Thymus (tissue), 11 donors: ENCODE results near the gene ZFPM1. TPM values are rescaled to one million over a fixed set of nuclear protein-coding genes. Genes with fewer than 3 reads are reported as not detected.

ENCODE experiments used
- DNase-seq, 9 donors: peaks; one replicate each; pipeline ENCODE4 v3.0.0-alpha.2; 2013; ENCODE audit warnings: low spot score in 9 of 9, low read depth in 6 of 9, missing footprints in 1 of 9
- H3K27ac ChIP-seq, 2 donors: one replicate each; pipeline ENCODE4 v1.5.1; 2013; ENCODE audit warnings: control low read depth in 1 of 2, low read depth in 1 of 2, low read length in 1 of 2, mild to moderate bottlenecking in 1 of 2, moderate library complexity in 1 of 2
- H3K27me3 ChIP-seq, 2 donors: one replicate each; pipeline ENCODE4 v1.5.1; 2013; ENCODE audit warnings: low read length in 1 of 2; ENCODE audit not compliant: control insufficient read depth in 2 of 2, insufficient read depth in 1 of 2
- H3K36me3 ChIP-seq, 2 donors: one replicate each; pipeline ENCODE4 v1.5.1; 2013; ENCODE audit warnings: low read length in 1 of 2, mild to moderate bottlenecking in 1 of 2, moderate library complexity in 1 of 2; ENCODE audit not compliant: control insufficient read depth in 2 of 2, insufficient read depth in 2 of 2
- H3K4me1 ChIP-seq, 2 donors: one replicate each; pipeline ENCODE4 v1.5.1; 2013; ENCODE audit warnings: low read length in 2 of 2; ENCODE audit not compliant: control insufficient read depth in 2 of 2, insufficient read depth in 2 of 2
- H3K4me3 ChIP-seq, 2 donors: one replicate each; pipeline ENCODE4 v1.5.1; 2013; ENCODE audit warnings: low read length in 2 of 2, control low read depth in 1 of 2, mild to moderate bottlenecking in 1 of 2
- H3K9me3 ChIP-seq, 2 donors: one replicate each; pipeline ENCODE4 v1.5.1; 2013; ENCODE audit warnings: low read length in 1 of 2, mild to moderate bottlenecking in 1 of 2; ENCODE audit not compliant: control insufficient read depth in 2 of 2, insufficient read depth in 1 of 2
- WGBS: extraction: QIAGEN DNeasy Blood & Tissue Kit; methylation state at CpG from one replicate; pipeline ENCODE4 v1.1.7; 2013; 5-methylcytosine and 5-hydroxymethylcytosine counted together
- polyA plus RNA-seq: library from polyadenylated mRNA; stranded (reverse); fragments of 200-250 nt; gene quantifications from one replicate; pipeline ENCODE4 v1.2.3, GENCODE V29; 2013
- total RNA-seq: library from RNA; stranded (reverse); fragments of 120-200 nt; gene quantifications from one replicate; pipeline ENCODE4 v1.2.4, GENCODE V29; 2013
- donor health status: healthy.

ZFPM1 gene
- total and polyA plus RNA-seq, 2 donors = 1.6 to 4.2 TPM

- peaks cover 2% of the 10 kb centered on the region in 2 donors for H3K27me3 ChIP-seq
- WGBS = 93% methylated on average over 6 of the region's 6 CpGs
- DNase-seq = no peak
Measured at GRCh38 chr16:88423448-88423850, 29.6 kb upstream of the ZFPM1 start.

DNA sequence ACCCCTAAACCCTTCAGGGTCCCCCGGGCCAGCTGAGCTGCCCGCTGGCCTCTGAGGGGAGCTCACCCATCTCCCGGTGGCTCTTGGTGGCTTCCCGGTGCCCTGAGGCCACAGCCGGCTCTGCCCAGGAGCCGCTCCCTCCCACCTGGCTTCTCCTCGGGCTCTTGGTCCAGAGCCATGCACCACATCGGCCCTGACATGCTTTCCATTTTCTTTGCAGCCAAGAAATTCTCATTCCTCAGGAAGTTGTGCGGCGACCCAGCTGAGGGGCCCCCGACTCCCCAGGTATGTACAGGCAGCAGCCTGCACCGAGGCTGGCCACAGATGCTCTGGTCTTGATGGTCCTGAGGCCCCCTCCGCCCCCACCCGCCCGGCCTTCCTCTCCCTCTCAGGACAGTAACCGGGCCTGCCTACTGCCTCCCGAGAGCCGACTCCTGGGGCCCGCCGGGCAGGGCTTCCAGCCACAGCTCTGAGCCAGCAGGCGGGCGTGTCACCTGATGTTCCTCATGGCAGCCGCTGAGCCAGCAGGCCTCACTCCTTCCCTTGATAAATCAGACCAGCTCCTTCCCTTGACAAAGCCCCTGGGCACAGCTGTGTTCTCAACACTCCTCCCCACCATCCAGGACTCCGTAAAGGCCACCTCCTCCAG is 28.4 kb upstream of the ZFPM1 start:
- peaks cover 7 to 13% of the 10 kb centered on the region in 2 donors for H3K27me3 ChIP-seq
- WGBS = 37% methylated on average over 24 of the region's 24 CpGs
- peak overlapping the region; percentile 8 to 11 for H3K27ac ChIP-seq
- DNase-seq = no peak
- no peaks in the 10 kb centered on the region for H3K9me3 ChIP-seq
- H3K4me1 ChIP-seq = peaks cover 0 to 3% of the 10 kb centered on the region in 2 donors
- H3K4me3 ChIP-seq = no peak overlapping the region
- no peaks in the 10 kb centered on the region for H3K36me3 ChIP-seq

More at GRCh38 chr16:88423448-88423850, 29.6 kb upstream of the ZFPM1 start:
- Histone ChIP-seq H3K27ac (no peak overlapping the region), H3K4me3 (no peak overlapping the region), H3K36me3 (no peaks in the 10 kb centered on the region), H3K4me1 (peaks cover 0 to 3% of the 10 kb centered on the region in 2 donors), H3K9me3 (no peaks in the 10 kb centered on the region)

DNA sequence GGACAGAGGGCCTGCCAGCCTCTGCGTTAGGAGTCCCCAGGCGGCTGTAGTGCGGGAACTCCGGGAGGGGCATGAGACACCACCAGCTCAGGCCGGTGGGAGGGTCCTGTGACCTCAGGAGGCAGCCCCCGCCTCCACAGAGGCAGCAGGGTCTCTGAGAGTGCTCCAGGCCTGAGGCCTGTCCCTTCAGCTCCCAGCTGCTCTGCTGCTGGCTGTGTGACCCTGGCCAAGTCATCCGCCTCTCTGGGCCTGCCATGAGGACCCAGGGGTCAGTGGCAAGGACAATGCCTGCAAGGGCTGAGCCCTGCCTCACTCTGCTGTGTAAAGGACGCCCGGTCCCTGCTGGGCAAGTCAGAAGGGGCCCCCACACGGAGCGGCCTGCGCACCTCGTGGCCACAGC is 27.1 kb upstream of the ZFPM1 start:
- Histone ChIP-seq H3K27ac (no peak overlapping the region), H3K4me3 (no peak overlapping the region), H3K9me3 (peaks cover 0 to 2% of the 10 kb centered on the region in 2 donors), H3K27me3 (peaks cover 16 to 25% of the 10 kb centered on the region in 2 donors), H3K36me3 (no peaks in the 10 kb centered on the region), H3K4me1 (peaks cover 3 to 8% of the 10 kb centered on the region in 2 donors)
- WGBS = 97% methylated on average over 13 of the region's 13 CpGs
- no peak for DNase-seq

- Histone ChIP-seq H3K27ac (no peak overlapping the region), H3K4me1 (peaks cover 6 to 15% of the 10 kb centered on the region in 2 donors), H3K36me3 (no peaks in the 10 kb centered on the region), H3K4me3 (no peak overlapping the region), H3K27me3 (peaks cover 21 to 39% of the 10 kb centered on the region in 2 donors), H3K9me3 (peaks cover 0 to 2% of the 10 kb centered on the region in 2 donors)
- no peak for DNase-seq
- 96% methylated on average over 19 of the region's 19 CpGs for WGBS
Measured at GRCh38 chr16:88427376-88427775, 25.7 kb upstream of the ZFPM1 start.

- Histone ChIP-seq H3K27me3 (peaks cover 21 to 46% of the 10 kb centered on the region in 2 donors), H3K4me3 (no peak overlapping the region), H3K36me3 (no peaks in the 10 kb centered on the region), H3K27ac (no peak overlapping the region), H3K4me1 (peaks cover 6 to 15% of the 10 kb centered on the region in 2 donors), H3K9me3 (peaks cover 0 to 2% of the 10 kb centered on the region in 2 donors)
- DNase-seq = no peak
- WGBS = 95% methylated on average over 19 of the region's 19 CpGs
Measured at GRCh38 chr16:88428156-88428555, 24.9 kb upstream of the ZFPM1 start.

DNA sequence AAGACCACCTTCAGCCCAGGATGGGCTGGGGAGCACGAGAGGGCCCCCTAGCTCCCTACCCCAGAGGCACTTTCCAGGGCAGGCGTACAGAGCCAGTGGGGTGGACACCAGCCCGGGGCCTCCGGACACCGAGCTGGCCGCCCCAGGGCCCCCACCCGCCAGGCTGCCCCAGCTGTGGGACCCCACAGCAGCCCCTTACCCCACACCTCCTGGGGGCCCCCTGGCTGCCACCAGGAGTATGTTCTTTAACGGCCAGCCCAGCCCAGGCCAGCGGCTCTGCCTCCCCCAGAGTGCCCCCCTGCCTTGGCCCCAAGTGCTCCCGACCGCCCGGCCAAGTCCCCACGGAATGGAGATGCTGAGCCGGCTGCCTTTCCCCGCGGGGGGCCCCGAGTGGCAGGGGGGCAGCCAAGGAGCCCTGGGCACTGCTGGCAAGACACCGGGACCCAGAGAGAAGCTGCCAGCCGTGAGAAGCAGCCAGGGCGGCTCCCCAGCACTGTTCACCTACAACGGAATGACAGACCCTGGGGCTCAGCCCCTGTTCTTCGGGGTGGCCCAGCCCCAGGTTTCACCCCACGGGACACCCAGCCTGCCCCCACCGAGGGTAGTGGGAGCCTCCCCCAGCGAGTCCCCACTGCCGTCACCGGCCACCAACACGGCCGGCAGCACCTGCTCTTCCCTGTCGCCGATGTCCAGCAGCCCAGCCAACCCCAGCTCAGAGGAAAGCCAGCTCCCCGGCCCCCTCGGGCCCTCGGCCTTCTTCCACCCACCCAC is 24.3 kb upstream of the ZFPM1 start:
- peaks cover 6 to 15% of the 10 kb centered on the region in 2 donors for H3K4me1 ChIP-seq
- no peaks in the 10 kb centered on the region for H3K36me3 ChIP-seq
- H3K4me3 ChIP-seq = no peak overlapping the region
- WGBS = 93% methylated on average over 34 of the region's 34 CpGs
- DNase-seq = no peak
- peaks cover 0 to 2% of the 10 kb centered on the region in 2 donors for H3K9me3 ChIP-seq
- H3K27me3 ChIP-seq = peaks cover 21 to 50% of the 10 kb centered on the region in 2 donors
- H3K27ac ChIP-seq = no peak overlapping the region

GRCh38 chr16:88429387-88430184 is 23.5 kb upstream of the ZFPM1 start:
- Histone ChIP-seq H3K9me3 (peaks cover 0 to 2% of the 10 kb centered on the region in 2 donors), H3K27me3 (peaks cover 21 to 48% of the 10 kb centered on the region in 2 donors), H3K4me3 (peak overlapping the region; percentile 34 to 66), H3K4me1 (peaks cover 6 to 15% of the 10 kb centered on the region in 2 donors), H3K36me3 (no peaks in the 10 kb centered on the region), H3K27ac (peak overlapping the region in 1 of 2 donors; percentile 42)
- DNase-seq = no peak
- 86% methylated on average over 48 of the region's 48 CpGs for WGBS

DNA sequence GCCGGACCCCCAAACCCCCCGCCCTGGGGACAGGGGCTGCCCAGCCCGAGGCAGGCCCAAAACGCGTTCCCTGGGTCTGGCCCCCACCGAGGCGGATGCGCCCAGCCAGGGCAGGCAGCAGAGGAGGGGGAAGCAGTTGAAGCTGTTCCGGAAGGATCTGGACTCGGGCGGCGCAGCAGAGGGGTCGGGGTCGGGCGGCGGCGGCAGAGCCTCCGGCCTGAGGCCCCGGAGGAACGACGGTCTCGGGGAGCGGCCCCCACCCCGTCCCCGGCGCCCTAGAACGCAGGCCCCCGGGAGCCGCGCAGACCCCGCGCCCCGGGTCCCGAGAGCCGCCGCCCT is 22.9 kb upstream of the ZFPM1 start:
- DNase-seq = no peak
- H3K4me1 ChIP-seq = peaks cover 6 to 15% of the 10 kb centered on the region in 2 donors
- H3K27me3 ChIP-seq = peaks cover 19 to 48% of the 10 kb centered on the region in 2 donors
- peak overlapping the region; percentile 34 to 66 for H3K4me3 ChIP-seq
- WGBS = 6% methylated on average over 36 of the region's 36 CpGs
- peak overlapping the region in 1 of 2 donors; percentile 42 for H3K27ac ChIP-seq
- peaks cover 0 to 2% of the 10 kb centered on the region in 2 donors for H3K9me3 ChIP-seq
- H3K36me3 ChIP-seq = no peaks in the 10 kb centered on the region
